Endodermal cell (in vitro differentiated cells): ENCODE measurements around the gene TRIM37. TPM values are rescaled to one million over a fixed set of nuclear protein-coding genes. Genes with fewer than 3 reads are reported as not detected.

Experiments
- DNase-seq: peaks from one replicate; pipeline ENCODE4 v3.0.0-alpha.2; 2017
- H3K27ac ChIP-seq: 2 replicates; pipeline ENCODE4 v1.5.1; 2013; ENCODE audit warnings: mild to moderate bottlenecking, low read depth, low read length, moderate library complexity
- H3K27me3 ChIP-seq: 2 replicates; pipeline ENCODE4 v1.6.1; 2013; ENCODE audit warnings: mild to moderate bottlenecking, low read length, moderate library complexity; ENCODE audit not compliant: insufficient read depth, control insufficient read depth, poor library complexity, severe bottlenecking
- H3K36me3 ChIP-seq: 2 replicates; pipeline ENCODE4 v1.7.0; 2013; ENCODE audit warnings: mild to moderate bottlenecking, low read length, moderate library complexity; ENCODE audit not compliant: control insufficient read depth, insufficient read depth
- H3K4me1 ChIP-seq: one replicate; pipeline ENCODE4 v1.7.0; 2013; ENCODE audit warnings: low read length; ENCODE audit not compliant: control insufficient read depth, insufficient read depth
- H3K4me3 ChIP-seq: 2 replicates; pipeline ENCODE4 v1.5.1; 2013; ENCODE audit warnings: mild to moderate bottlenecking, low read length, moderate library complexity
- H3K9ac ChIP-seq: 2 replicates; pipeline ENCODE4 v1.6.1; 2013; ENCODE audit warnings: mild to moderate bottlenecking, low read length, moderate library complexity; ENCODE audit not compliant: poor library complexity, severe bottlenecking; ENCODE audit errors: extremely low read depth
- H3K9me3 ChIP-seq: 2 replicates; pipeline ENCODE4 v1.6.1; 2013; ENCODE audit warnings: mild to moderate bottlenecking, low read length, moderate library complexity; ENCODE audit not compliant: control insufficient read depth
- H3K27ac Mint-ChIP-seq: 2 replicates; pipeline ENCODE4 v1.8.0; 2020; ENCODE audit warnings: mixed read lengths
- H3K27me3 Mint-ChIP-seq: 2 replicates; pipeline ENCODE4 v1.8.0; 2021; ENCODE audit warnings: mild to moderate bottlenecking, mixed read lengths; ENCODE audit not compliant: insufficient read depth
- H3K36me3 Mint-ChIP-seq: 2 replicates; pipeline ENCODE4 v1.8.0; 2020; ENCODE audit warnings: low read depth, mixed read lengths
- H3K4me1 Mint-ChIP-seq: 2 replicates; pipeline ENCODE4 v1.8.0; 2020; ENCODE audit warnings: mixed read lengths
- H3K4me3 Mint-ChIP-seq: 2 replicates; pipeline ENCODE4 v1.8.0; 2020; ENCODE audit warnings: mild to moderate bottlenecking, moderate library complexity, mixed read lengths
- H3K9me3 Mint-ChIP-seq: 2 replicates; pipeline ENCODE4 v1.8.0; 2020; ENCODE audit warnings: mild to moderate bottlenecking, mixed read lengths
- CTCF ChIP-seq: fragments of 200-600 bp; sonication (generic); conservative IDR thresholded peaks from 2 replicates; pipeline ENCODE4 v1.5.0; 2021; ENCODE audit warnings: antibody characterized with exemption, mild to moderate bottlenecking
- WGBS, 2 experiments: methylation state at CpG; one replicate each; pipeline versions ENCODE4 v1.1.5 to v1.1.7; 2013; ENCODE audit warnings: missing lambda C conversion rate in 2 of 2, mixed read lengths in 1 of 2; ENCODE audit not compliant: insufficient coverage in 1 of 2, insufficient read length in 1 of 2; 5-methylcytosine and 5-hydroxymethylcytosine counted together
- total RNA-seq, 2 donors: library from RNA; stranded (reverse); fragmentation: NEBNext Ultra II Directional in 1 of 2; extraction: Animal tissue kit (Norgen Biotek cat#: 25700) in 1 of 2; gene quantifications; 2 replicates in 1 of 2; 3 replicates in 1 of 2; pipeline ENCODE4 v1.2.1, GENCODE V29; 2021

TRIM37 gene
- total RNA-seq, 2 donors from 2014 or later = 43.6 to 64.6 TPM

- no peak overlapping the region for H3K27ac ChIP-seq
- H3K4me3 Mint-ChIP-seq = no peak overlapping the region
Observed at GRCh38 chr17:58993311-58993710, 113.4 kb downstream of the TRIM37 start.

GRCh38 chr17:58991718-58992331, 114.9 kb downstream of the TRIM37 start:
- peaks cover 2% of the 10 kb centered on the region for H3K36me3 ChIP-seq
- H3K9me3 ChIP-seq = no peaks in the 10 kb centered on the region
- 97 to 100% methylated on average over 4 of the region's 4 CpGs for WGBS, 2 experiments
- no peak for TF ChIP-seq CTCF
- no peak overlapping the region for H3K27ac Mint-ChIP-seq
- H3K27me3 ChIP-seq = no peaks in the 10 kb centered on the region
- H3K9ac ChIP-seq = no peak overlapping the region
- no peak overlapping the region for H3K4me3 Mint-ChIP-seq
- peaks cover 14% of the 10 kb centered on the region for H3K4me1 Mint-ChIP-seq
- H3K9me3 Mint-ChIP-seq = peaks cover 2% of the 10 kb centered on the region
- H3K36me3 Mint-ChIP-seq = peaks cover 20% of the 10 kb centered on the region
- no peak overlapping the region for H3K4me3 ChIP-seq
- DNase-seq = no peak
- H3K27ac ChIP-seq = no peak overlapping the region
- no peaks in the 10 kb centered on the region for H3K4me1 ChIP-seq
- H3K27me3 Mint-ChIP-seq = no peaks in the 10 kb centered on the region

More at GRCh38 chr17:58993311-58993710, 113.4 kb downstream of the TRIM37 start:
- Histone ChIP-seq H3K27me3 (no peaks in the 10 kb centered on the region), H3K9me3 (no peaks in the 10 kb centered on the region), H3K36me3 (peaks cover 10% of the 10 kb centered on the region), H3K4me1 (no peaks in the 10 kb centered on the region), H3K4me3 (no peak overlapping the region), H3K9ac (no peak overlapping the region)
- Mint-ChIP-seq H3K4me1 (peaks cover 9% of the 10 kb centered on the region), H3K36me3 (peaks cover 20% of the 10 kb centered on the region), H3K9me3 (peaks cover 2% of the 10 kb centered on the region), H3K27me3 (no peaks in the 10 kb centered on the region), H3K27ac (peak overlapping the region; percentile 81)
- no peak for TF ChIP-seq CTCF
- WGBS, 2 experiments = 85 to 94% methylated on average over 5 of the region's 5 CpGs
- no peak for DNase-seq

- Histone ChIP-seq H3K27me3 (no peaks in the 10 kb centered on the region), H3K9ac (no peak overlapping the region), H3K9me3 (no peaks in the 10 kb centered on the region), H3K4me3 (no peak overlapping the region), H3K4me1 (peaks cover 2% of the 10 kb centered on the region), H3K27ac (no peak overlapping the region), H3K36me3 (no peaks in the 10 kb centered on the region)
- no peak overlapping the region for H3K4me3 Mint-ChIP-seq
- H3K27ac Mint-ChIP-seq = no peak overlapping the region
- no peak for DNase-seq
- peaks cover 2% of the 10 kb centered on the region for H3K9me3 Mint-ChIP-seq
- peaks cover 15% of the 10 kb centered on the region for H3K36me3 Mint-ChIP-seq
- H3K4me1 Mint-ChIP-seq = peaks cover 21% of the 10 kb centered on the region
- TF ChIP-seq CTCF = no peak
- no peaks in the 10 kb centered on the region for H3K27me3 Mint-ChIP-seq
- 86% methylated on average over 1 of the region's 2 CpGs; no CpG with 5 or more reads in 1 of the 2 experiments for WGBS, 2 experiments
Observed at GRCh38 chr17:58989629-58990028, 117.1 kb downstream of the TRIM37 start.
